CD4-positive, alpha-beta T cell (primary cell): ENCODE results near the gene CTTNBP2NL. TPM values are rescaled to one million over a fixed set of nuclear protein-coding genes. Genes with fewer than 3 reads are reported as not detected.

ENCODE experiments used
- ATAC-seq: fragments of 200-7000 bp; cut with Tn5 transposase; one replicate; pipeline ENCODE4 v1.10.0; 2022; ENCODE audit warnings: mild to moderate bottlenecking; ENCODE audit not compliant: poor library complexity
- CTCF ChIA-PET: fragments of 350-600 bp; sonication (Branson Sonifier 250); formaldehyde crosslinking; loops from one replicate; lab custom pipeline; 2021; ENCODE audit warnings: antibody characterized with exemption, inconsistent platforms; lab: Charles Lee
- POLR2A ChIA-PET: fragments of 350-600 bp; sonication (Branson Sonifier 250); formaldehyde crosslinking; loops from one replicate; lab custom pipeline; 2021; ENCODE audit warnings: antibody characterized with exemption, inconsistent platforms; lab: Charles Lee
- DNase-seq, 14 experiments: peaks; one replicate each; pipeline ENCODE4 v3.0.0-alpha.2; 2013 to 2020; ENCODE audit warnings: mixed read lengths in 2 of 14
- H3K27ac ChIP-seq, 2 donors: one replicate each; pipeline versions ENCODE4 v1.5.1 to v1.7.0; 2013; ENCODE audit warnings: low read length in 2 of 2, low read depth in 1 of 2, mild to moderate bottlenecking in 1 of 2
- H3K27me3 ChIP-seq, 2 experiments: 1 replicate in 1 of 2; 2 replicates in 1 of 2; pipeline versions ENCODE4 v1.6.1 to v1.7.0; 2013; ENCODE audit warnings: low read length in 2 of 2, control low read depth in 1 of 2, mild to moderate bottlenecking in 1 of 2, moderate library complexity in 1 of 2; ENCODE audit not compliant: insufficient read depth in 2 of 2, control insufficient read depth in 1 of 2
- H3K36me3 ChIP-seq: one replicate; pipeline ENCODE4 v1.6.1; 2013; ENCODE audit warnings: low read length, control low read depth; ENCODE audit not compliant: insufficient read depth
- H3K4me1 ChIP-seq: one replicate; pipeline ENCODE4 v1.6.1; 2013; ENCODE audit warnings: low read length, control low read depth; ENCODE audit not compliant: insufficient read depth
- H3K4me3 ChIP-seq: one replicate; pipeline ENCODE4 v1.5.1; 2013; ENCODE audit warnings: mild to moderate bottlenecking, low read length, moderate library complexity
- H3K9me3 ChIP-seq, 2 experiments: 1 replicate in 1 of 2; 2 replicates in 1 of 2; pipeline versions ENCODE4 v1.6.1 to v1.7.0; 2013; ENCODE audit warnings: low read length in 2 of 2, mild to moderate bottlenecking in 2 of 2, control low read depth in 1 of 2, moderate library complexity in 1 of 2; ENCODE audit not compliant: control insufficient read depth in 1 of 2, insufficient read depth in 1 of 2
- H3K27ac Mint-ChIP-seq: one replicate; pipeline ENCODE4 v1.8.0; 2020; ENCODE audit warnings: mixed read lengths
- H3K27me3 Mint-ChIP-seq: one replicate; pipeline ENCODE4 v1.8.0; 2021; ENCODE audit warnings: mixed read lengths
- H3K36me3 Mint-ChIP-seq: one replicate; pipeline ENCODE4 v1.8.0; 2021; ENCODE audit warnings: low read depth, mixed read lengths
- H3K4me1 Mint-ChIP-seq: one replicate; pipeline ENCODE4 v1.8.0; 2021; ENCODE audit warnings: low read depth, mixed read lengths
- H3K4me3 Mint-ChIP-seq: one replicate; pipeline ENCODE4 v1.8.0; 2020; ENCODE audit warnings: mild to moderate bottlenecking, mixed read lengths
- H3K9me3 Mint-ChIP-seq: one replicate; pipeline ENCODE4 v1.8.0; 2020; ENCODE audit warnings: mixed read lengths
- CTCF ChIP-seq: fragments of 200-600 bp; IDR thresholded peaks from one replicate; pipeline ENCODE4 v1.8.0; 2022; ENCODE audit warnings: antibody characterized with exemption, mild to moderate bottlenecking
- intact Hi-C, 2 experiments: fragments of 100-400 bp; cut with DNase I in 1 of 2; cut with micrococcal nuclease in 1 of 2; formaldehyde crosslinking; loops; one replicate each; pipeline versions ENCODE4 v1.15.1 to v1.9.0; 2023 to 2025; cut with DNase I, micrococcal nuclease
- total RNA-seq, 174 experiments: library from RNA in 2 of 174; stranded (reverse) in 2 of 174; gene quantifications; one replicate each; pipeline ENCODE4 v1.2.3 and lab custom pipeline; 2021 to 2026

Gene CTTNBP2NL
- total RNA-seq, 2 experiments from 2014 or later = 0.14 to 0.25 TPM

DNA sequence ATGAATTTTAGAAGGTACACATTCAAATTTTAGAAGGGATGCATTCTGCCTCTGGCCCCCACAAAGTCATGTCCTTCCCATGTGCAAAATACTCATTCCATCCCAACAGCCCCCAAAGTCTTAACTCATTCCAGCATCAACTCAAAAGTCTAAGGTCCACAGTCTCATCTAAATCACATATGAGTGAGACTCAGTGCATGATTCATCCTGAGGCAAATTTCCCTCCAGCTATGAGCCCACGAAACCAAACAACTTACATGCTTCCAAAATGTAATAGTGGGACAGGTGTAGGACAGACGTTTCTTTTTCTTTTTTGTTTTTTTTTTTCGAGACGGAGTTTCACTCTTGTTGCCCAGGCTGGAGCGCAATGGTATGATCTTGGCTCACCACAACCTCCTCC lies 100.3 kb downstream of the CTTNBP2NL start:
- peaks cover 69% of the 10 kb centered on the region for H3K27me3 Mint-ChIP-seq
- POLR2A ChIA-PET = no interaction called here
- Histone ChIP-seq H3K4me1 (no peaks in the 10 kb centered on the region), H3K4me3 (no peak overlapping the region), H3K27ac (no peak overlapping the region), H3K9me3 (no peaks in the 10 kb centered on the region), H3K36me3 (no peaks in the 10 kb centered on the region), H3K27me3 (peaks cover 7 to 18% of the 10 kb centered on the region in 2 experiments)
- intact Hi-C loops = no loop called here
- H3K9me3 Mint-ChIP-seq = no peaks in the 10 kb centered on the region
- H3K4me3 Mint-ChIP-seq = no peak overlapping the region
- no peaks in the 10 kb centered on the region for H3K4me1 Mint-ChIP-seq
- DNase-seq (no peak), ATAC-seq (no peak)
- H3K36me3 Mint-ChIP-seq = no peaks in the 10 kb centered on the region
- H3K27ac Mint-ChIP-seq = no peak overlapping the region
- no peak for TF ChIP-seq CTCF
- CTCF ChIA-PET = no interaction called here

DNA sequence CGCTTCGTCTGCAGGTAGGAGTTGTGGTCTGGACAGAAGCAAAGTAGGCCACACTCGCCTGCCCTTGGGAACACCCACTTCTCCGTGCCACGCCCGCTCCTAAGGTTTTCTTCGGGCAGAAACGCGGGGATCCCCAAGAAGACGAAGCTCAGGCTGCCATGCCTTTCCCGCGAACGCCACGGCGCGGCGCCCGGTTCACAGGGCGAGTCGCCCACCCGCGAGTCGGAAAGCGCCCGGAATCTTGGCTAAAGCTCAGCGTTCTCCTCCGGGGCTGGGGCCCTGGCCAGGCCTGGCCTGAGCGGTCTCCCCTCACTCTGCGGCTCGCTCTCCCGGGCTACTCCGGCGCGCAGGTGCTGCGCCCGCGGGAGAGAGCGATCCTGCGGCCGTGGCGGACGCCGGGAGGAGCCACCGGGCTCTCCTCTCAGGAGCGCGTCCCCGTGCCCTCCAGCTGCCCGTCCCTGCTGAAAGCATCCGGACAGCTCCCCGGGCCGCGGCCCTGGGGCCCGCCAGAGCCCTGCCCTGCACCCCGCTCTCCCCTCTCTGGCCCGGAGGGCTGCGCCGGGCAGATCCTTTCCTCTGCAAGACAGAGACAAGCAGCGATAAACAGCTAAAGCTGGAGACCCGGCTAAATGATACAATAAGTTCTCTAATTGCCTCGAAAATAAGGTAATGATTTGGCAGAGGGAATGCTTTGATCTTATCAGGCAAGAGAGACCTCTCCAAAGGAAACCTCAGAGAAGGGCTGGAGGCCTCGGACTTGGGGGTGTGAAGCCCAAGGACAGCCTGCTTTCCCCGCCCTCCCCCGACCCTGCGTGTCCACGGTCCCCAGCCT lies 106.0 kb downstream of the CTTNBP2NL start:
- no peaks in the 10 kb centered on the region for H3K9me3 Mint-ChIP-seq
- no peaks in the 10 kb centered on the region for H3K4me1 Mint-ChIP-seq
- intact Hi-C loops = loop anchor here (1.0 to 5.0 kb wide), 4 partner anchors 112 to 207 kb away; partner anchors contain the start of gene RHOC (in 1 of the 2)
- Histone ChIP-seq H3K9me3 (no peaks in the 10 kb centered on the region), H3K4me3 (peak overlapping the region; percentile 38), H3K27me3 (peaks cover 51 to 54% of the 10 kb centered on the region in 2 experiments), H3K36me3 (no peaks in the 10 kb centered on the region), H3K4me1 (peaks cover 11% of the 10 kb centered on the region), H3K27ac (no peak overlapping the region)
- ChIA-PET CTCF (interaction anchor here (0.6 to 1.6 kb wide), 19 partner anchors 9 to 206 kb away, joined by 3 to 14 read pairs (median 3); partner anchors contain the start of genes MOV10 and RHOC), POLR2A (interaction anchor here (0.7 to 1.1 kb wide), 6 partner anchors 13 to 213 kb away, joined by 3 to 7 read pairs (median 3); partner anchors contain the start of genes CAPZA1, MOV10, PPM1J and RHOC)
- H3K4me3 Mint-ChIP-seq = peak overlapping the region; percentile 65
- DNase-seq = peak; percentile 17 to 73 (median 50)
- peak; percentile 72 for ATAC-seq
- TF ChIP-seq CTCF = peak; percentile 53
- peaks cover 81% of the 10 kb centered on the region for H3K27me3 Mint-ChIP-seq
- H3K36me3 Mint-ChIP-seq = no peaks in the 10 kb centered on the region
- no peak overlapping the region for H3K27ac Mint-ChIP-seq

DNA sequence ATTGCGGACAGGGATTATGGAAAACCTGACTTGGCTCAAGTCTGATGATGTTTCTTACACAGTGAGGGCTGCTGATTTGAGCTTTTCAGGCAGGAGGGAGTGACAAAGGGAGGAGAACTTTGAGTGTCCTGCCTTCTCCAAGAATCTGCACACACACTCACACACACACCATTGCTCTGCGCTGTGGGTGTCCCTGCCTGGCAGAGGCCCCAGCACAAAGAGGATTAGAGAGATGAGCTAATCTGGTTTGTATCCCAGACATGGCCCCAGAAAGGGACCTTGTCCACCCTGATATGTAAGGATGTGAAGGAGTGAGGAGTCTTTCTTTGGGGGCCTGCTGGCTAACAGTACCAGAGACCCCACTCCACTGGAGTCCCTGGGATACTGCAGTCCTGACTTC lies 106.8 kb downstream of the CTTNBP2NL start:
- peak overlapping the region; percentile 46 for H3K4me3 Mint-ChIP-seq
- intact Hi-C loops = loop anchor here (2.0 to 5.0 kb wide), 3 partner anchors 112 to 206 kb away; partner anchors contain the start of gene RHOC (in 1 of the 2)
- POLR2A ChIA-PET = interaction anchor here (0.9 kb wide), 1 partner anchor 204 kb away, joined by 3 read pairs; the partner anchor contains the start of gene RHOC

More for the DNA sequence above, 106.8 kb downstream of the CTTNBP2NL start:
- Mint-ChIP-seq H3K9me3 (no peaks in the 10 kb centered on the region), H3K27me3 (peaks cover 80% of the 10 kb centered on the region), H3K36me3 (no peaks in the 10 kb centered on the region), H3K4me1 (peaks cover 7% of the 10 kb centered on the region), H3K27ac (no peak overlapping the region)
- ATAC-seq (no peak), DNase-seq (no peak)
- no peak for TF ChIP-seq CTCF
- H3K4me3 ChIP-seq = no peak overlapping the region
- H3K27ac ChIP-seq = no peak overlapping the region
- peaks cover 18% of the 10 kb centered on the region for H3K4me1 ChIP-seq
- H3K9me3 ChIP-seq = no peaks in the 10 kb centered on the region
- H3K36me3 ChIP-seq = no peaks in the 10 kb centered on the region
- CTCF ChIA-PET = interaction anchor here (1.2 to 1.5 kb wide), 3 partner anchors 131 to 205 kb away, joined by 3 to 13 read pairs (median 3); partner anchors contain the start of gene RHOC
- peaks cover 54 to 55% of the 10 kb centered on the region in 2 experiments for H3K27me3 ChIP-seq
